ENCODE data around the gene CEP20.

- TF ChIP-seq CTCF (IDR thresholded peaks at IDR 0.05; ENCODE audit: poor library complexity) = no peak
- no peak for TF ChIP-seq EZH2 (IDR thresholded peaks at IDR 0.05; ENCODE audit: borderline replicate concordance)
Observed at GRCh38 chr16:15873737-15874136, 14.7 kb downstream of the CEP20 start.
